ENCODE measurements around the gene DNASE1L2. TPM values are rescaled to one million over a fixed set of nuclear protein-coding genes. Genes with fewer than 3 reads are reported as not detected.
A peak's percentile ranks its signal among the peaks of the same experiment; 100 is the strongest.
"Not testable (repeated sequence)": the region's sequence is repeated elsewhere in the genome, so short reads cannot be mapped to it uniquely, and the experiment has no call there.

DNASE1L2 gene
- total RNA-seq, 1 experiment from 2014 or later = 0.98 TPM

DNA sequence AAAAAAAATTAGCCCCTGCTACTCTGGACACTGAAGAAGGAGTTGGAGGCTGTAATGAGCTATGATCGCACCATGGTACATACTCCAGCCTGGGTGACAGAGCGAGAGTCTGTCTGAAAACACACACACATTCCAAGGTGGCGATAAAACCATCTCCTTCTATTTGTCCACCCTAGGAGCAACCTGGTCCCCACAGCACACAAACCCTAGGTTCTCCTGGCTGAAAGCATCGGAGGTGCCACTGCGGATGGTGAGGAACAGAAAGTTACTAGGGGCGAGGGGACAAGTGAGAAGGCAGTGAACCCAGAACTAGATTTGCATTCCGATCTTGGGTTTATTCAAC, 16.5 kb downstream of the DNASE1L2 start:
- no peak for DNase-seq (ENCODE audit: low read depth)
- in situ Hi-C loops (cut with HindIII; ENCODE audit: low pct_unique_long_range_greater_than_20kb, low sequenced_read_pairs) = no loop called here

DNA sequence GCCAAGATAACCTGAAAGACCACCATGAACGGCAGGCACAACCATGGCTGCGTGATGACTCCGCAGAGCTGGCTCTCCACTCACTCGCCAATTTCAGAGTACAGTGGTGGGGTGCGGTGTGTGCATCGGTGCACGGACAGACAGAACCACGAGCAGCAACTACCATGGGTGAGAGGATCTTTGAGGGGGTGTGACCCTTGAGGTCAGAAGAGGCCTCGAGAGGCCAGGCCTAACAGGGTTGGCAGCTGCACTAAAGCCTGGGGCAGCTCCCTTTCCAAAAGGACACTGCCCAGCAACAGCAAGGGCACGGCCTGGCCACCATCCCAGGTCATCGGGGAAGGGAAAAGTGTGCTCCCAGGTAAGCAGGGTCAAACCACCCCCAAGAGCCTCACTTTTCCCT, 17.0 kb downstream of the DNASE1L2 start:
- no peak for DNase-seq (ENCODE audit: low read depth)
- in situ Hi-C loops (cut with HindIII; ENCODE audit: low pct_unique_long_range_greater_than_20kb, low sequenced_read_pairs) = no loop called here

DNA sequence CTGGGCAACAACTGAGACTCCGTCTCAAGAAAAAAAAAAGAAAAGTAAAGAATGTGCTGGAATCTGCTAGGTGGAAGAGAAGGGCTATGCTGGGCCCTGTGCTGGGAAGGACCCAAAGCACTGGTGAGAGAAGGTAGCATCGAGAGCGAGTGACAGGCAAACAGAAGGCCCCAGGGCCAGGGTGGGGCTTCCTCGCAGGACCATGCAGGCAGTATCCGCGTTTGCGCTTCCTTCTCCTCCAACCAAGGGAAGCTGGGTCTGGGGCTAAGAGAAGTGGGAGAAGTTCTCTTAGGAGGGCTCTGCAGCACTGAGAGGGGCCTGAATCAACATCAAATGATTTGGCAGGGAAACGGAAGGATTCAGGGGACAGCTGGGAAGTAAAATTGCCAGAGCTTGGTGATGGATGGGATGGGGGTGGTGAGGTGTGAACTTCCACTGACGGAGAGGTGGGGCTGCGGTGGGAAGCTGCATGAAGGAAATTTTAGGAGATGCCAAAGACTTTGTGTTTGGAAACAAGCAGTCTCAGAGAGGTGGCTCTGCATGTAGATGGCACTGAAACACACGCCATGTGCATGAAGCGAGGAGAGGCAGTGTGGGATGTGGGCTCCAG, 20.4 kb downstream of the DNASE1L2 start:
- no peak for DNase-seq (ENCODE audit: low read depth)
- in situ Hi-C loops (cut with HindIII; ENCODE audit: low pct_unique_long_range_greater_than_20kb, low sequenced_read_pairs) = no loop called here

DNA sequence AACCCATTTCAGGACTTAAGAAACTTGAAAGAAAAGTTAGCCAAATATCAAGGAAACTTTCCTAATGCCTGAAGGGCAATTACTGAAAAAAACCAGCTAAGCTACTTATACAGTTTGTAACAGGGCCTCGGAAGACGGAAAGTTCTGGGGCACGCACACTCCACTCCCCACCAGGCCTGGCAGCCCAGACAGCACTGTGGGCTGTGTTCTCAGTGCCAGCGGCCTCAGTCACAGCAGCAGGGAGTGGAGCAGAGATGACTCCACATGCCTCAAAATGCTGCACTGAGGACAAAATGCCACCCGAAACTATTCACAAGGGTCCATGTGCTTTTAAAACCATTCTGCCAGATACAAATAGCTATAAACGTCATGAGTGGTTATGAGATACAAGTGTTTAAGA, 21.5 kb downstream of the DNASE1L2 start:
- in situ Hi-C loops (cut with HindIII; ENCODE audit: low pct_unique_long_range_greater_than_20kb, low sequenced_read_pairs) = no loop called here
- no peak for DNase-seq (ENCODE audit: low read depth)

DNA sequence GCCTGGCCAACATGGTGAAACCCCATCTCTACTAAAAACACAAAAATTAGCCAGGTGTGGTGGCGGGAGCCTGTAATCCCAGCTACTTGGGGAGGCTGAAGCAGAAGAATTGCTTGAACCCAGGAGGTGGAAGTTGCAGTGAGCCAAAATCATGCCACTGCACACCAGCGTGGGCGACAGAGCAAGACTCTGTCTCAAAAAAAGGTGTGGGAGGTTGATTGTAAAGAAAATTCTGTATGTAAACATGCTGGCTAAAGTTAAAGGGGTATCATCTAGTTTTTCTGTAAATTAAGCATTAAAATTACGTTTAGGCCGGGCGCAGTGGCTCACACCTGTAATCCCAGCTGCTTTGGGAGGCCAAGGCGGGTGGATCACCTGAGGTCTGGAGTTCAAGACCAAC, 22.3 kb downstream of the DNASE1L2 start:
- in situ Hi-C loops (cut with HindIII; ENCODE audit: low pct_unique_long_range_greater_than_20kb, low sequenced_read_pairs); DNase-seq (ENCODE audit: low read depth): not testable (repeated sequence)

DNA sequence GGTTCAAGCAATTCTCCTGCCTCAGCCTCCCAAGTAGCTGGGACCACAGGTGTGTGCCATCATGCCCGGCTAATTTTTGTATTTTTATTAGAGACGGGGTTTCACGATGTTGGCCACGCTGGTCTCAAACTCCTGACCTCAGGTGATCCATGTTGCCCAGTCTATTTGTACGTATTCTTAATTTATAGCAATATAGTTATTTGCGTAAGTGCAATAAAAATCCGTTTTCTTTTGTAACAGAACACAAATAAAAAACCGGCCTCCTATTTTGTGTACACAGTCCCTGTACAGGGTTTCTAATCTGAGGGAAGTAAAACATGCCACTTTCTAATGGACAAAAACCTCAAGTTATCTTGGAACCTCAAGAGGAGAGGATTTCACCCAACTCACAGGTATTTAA, 24.0 kb downstream of the DNASE1L2 start:
- in situ Hi-C loops (cut with HindIII; ENCODE audit: low pct_unique_long_range_greater_than_20kb, low sequenced_read_pairs) = no loop called here
- DNase-seq (ENCODE audit: low read depth) = no peak

DNA sequence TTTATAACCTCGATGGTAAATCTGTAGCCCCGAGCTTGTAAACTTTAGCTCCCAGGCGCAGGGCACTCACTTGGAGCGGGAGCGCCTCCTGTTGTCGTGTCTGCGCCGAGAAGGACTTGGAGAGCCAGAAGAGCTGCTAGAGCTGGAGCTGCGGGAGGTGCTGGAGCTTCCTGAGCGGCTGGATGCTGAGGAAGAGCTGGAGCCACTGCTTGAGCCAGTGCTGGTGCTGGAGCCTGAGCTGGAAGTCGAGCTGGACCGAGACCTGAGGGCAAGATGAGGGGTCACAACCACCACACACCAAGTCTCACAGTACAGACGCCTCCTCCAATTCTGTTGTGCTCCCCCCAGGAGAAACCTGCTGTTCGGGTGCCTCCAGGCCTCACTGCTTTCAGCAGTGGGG, 26.8 kb downstream of the DNASE1L2 start:
- DNase-seq (ENCODE audit: low read depth); in situ Hi-C loops (cut with HindIII; ENCODE audit: low pct_unique_long_range_greater_than_20kb, low sequenced_read_pairs): not testable (repeated sequence)

DNA sequence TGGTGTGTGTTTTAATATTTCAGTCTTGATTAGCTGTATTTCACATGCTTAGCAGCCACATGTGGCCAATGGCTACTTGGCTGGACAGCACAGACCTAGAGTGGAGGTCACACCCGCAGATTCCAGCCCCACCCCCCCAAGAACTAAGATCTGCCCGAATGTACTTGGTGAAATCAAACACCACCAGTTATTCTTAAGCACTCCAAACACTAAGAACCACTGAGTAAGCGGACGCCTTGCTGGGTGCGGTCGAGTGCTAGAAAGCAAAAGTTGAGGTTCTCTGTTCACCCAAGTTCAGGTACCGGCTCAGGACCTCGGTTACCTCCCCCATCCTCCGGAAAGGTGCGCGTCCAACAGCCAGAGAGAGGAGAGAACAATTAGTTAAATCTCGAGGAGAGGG, 30.6 kb downstream of the DNASE1L2 start:
- in situ Hi-C loops (cut with HindIII; ENCODE audit: low pct_unique_long_range_greater_than_20kb, low sequenced_read_pairs); DNase-seq (ENCODE audit: low read depth): not testable (repeated sequence)

DNA sequence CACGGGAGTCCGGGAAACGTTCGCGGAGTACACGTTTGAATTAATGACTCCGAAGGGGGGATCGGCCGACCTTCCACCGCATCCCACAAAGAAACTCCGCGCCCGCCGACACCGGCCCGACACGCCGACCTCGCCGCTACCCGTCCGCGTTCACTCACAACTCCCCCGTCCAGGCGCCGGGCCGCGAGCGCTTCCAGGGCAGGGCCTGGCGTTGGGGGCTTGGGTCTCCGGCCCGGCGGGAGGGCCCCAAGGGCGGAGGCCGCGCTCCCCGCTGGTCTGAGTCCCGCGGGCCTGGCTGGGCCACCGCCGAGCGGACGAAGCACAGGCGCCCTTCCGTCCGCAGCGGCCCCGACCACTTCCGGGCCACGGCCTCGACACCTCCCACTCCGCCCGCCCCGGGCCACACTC, 31.3 kb downstream of the DNASE1L2 start:
- in situ Hi-C loops (cut with HindIII; ENCODE audit: low pct_unique_long_range_greater_than_20kb, low sequenced_read_pairs); DNase-seq (ENCODE audit: low read depth): not testable (repeated sequence)

DNA sequence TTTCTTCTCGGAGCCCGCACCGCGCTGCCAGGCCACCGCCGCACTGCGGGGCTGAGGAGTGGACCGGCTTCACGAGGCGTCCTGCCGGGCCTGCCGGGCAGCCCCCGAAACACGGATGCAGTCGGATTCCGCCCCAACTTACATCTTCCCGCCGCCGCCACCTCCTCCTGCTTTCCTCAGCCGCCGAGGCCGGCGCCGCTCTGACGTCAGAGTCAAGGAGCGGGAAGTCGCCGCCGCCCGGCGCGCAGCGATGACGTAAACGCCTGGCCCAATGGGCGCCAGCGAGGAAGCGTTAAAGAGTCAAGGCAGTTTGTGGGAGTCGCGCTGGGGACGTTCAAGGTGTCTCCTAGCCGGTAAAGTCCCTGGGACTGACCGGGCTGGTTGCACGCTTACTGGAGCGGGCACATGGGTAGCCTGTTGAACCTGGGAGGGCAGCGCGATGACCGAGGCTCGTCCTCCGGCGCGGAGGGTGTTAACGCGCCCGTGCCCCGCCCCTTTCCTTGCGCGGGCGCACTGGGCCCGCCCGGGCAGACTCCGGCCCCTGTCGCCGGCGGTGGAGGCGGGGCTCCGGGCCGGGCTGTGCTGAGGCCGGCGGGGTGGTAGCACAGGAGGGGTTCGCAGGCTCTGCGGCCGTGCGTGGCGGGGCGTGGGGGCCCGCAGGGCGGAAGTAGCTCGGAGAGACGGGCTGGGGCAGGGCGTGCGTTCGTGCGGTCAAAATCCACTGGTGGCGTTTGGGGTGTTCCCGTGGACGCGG, 31.8 kb downstream of the DNASE1L2 start, which contains the start of gene RNPS1:
Gene RNPS1, minus strand, starts transcription at position 214 of the 754 bp plus-strand sequence. CDS start 3,483 bp downstream, outside the sequence.
- in situ Hi-C loops (cut with HindIII; ENCODE audit: low pct_unique_long_range_greater_than_20kb, low sequenced_read_pairs) = no loop called here
- DNase-seq (ENCODE audit: low read depth) = peak; percentile 99

DNA sequence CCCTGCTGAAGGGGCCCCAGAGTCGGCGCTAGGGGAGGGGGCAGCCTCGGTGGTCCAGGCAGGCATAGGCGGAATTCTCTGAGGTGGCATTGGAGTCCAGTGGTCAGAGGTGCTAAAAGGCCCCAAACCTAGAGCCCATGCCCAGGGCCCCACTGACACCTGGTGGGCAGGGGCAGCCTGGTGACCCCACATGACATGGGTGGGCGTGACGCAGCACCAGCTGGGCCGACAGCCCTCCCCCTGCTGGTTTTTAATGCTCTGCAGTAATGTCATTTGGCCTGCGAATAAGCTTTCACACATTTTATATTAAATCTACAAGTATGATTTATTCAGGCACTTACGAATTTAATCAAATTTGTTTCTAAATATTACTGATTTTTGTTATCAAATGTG, 33.8 kb downstream of the DNASE1L2 start:
- DNase-seq (ENCODE audit: low read depth) = no peak
- in situ Hi-C loops (cut with HindIII; ENCODE audit: low pct_unique_long_range_greater_than_20kb, low sequenced_read_pairs) = no loop called here

DNA sequence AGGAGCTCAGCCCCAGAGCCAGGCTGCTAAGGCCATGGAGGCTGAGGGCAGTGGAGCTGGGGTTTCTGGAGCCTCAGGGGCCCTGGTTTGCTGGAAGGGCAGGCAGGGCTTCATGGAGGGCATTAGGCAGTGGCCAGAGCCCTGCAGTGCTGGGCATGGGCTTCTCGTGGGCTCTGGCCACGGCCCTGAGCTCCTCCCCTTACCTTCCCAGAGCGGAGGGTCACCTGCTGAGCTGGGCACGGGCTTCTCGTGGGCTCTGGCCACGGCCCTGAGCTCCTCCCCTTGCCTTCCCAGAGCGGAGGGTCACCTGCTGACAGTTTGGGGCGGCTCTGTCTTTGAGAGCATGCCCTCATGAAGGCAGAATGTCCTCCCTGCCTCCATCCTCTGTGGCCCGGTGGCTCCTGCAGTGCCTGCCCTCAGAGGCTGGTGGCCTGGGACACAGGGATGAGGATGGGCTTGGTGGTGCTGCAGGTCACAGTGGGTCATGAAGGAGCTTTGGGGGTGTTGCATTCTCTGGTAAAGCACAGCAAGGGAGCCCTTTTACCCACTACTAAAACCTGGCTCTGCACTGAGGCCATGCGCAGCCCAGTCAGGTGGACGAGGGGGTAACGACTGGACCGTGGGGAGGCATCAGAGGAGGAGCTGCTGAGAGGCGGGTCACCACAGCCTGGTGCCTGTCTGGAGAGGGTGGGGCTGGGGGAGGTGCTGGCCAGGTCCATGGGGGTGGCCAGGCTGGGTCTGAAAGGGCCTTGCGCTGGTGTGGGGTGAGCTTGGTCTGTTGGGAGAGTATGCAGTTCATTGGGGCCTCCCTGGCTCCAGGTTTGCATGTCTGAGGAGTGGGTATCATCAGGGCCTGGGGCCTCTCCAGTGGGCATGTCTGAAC, 34.6 kb downstream of the DNASE1L2 start:
- DNase-seq (ENCODE audit: low read depth) = no peak
- in situ Hi-C loops (cut with HindIII; ENCODE audit: low pct_unique_long_range_greater_than_20kb, low sequenced_read_pairs) = no loop called here

DNA sequence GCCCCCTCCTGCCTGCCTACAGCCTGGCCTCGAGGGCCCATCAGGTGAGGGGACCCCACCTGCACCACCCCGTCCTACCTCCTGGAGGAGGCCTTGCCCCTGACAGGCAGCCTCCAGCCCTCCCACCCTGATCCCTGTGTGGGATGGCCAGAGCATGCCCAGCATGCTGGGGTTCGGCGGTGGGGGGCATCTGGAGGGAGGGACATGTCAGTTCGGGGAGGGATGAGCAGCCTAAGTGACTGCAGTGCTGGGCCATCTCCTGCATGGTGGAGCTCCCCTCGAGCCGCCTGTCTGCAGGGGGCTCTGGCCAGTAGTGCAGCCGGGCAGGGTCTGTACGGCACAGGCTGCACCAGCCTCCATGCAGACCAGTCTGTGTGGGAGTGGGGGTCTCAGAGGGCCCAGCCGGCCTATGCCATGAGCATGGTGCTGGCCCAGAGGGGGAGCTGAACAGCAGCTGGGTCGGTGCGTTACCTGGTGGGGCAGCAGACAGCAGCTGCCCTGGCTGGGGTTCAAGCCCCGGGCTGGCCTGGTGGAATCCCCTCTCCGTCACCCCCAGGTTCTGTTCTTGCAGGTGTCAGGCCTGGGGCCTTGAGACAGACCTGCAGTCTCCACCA, 35.7 kb downstream of the DNASE1L2 start:
- DNase-seq (ENCODE audit: low read depth) = no peak
- in situ Hi-C loops (cut with HindIII; ENCODE audit: low pct_unique_long_range_greater_than_20kb, low sequenced_read_pairs) = no loop called here

DNA sequence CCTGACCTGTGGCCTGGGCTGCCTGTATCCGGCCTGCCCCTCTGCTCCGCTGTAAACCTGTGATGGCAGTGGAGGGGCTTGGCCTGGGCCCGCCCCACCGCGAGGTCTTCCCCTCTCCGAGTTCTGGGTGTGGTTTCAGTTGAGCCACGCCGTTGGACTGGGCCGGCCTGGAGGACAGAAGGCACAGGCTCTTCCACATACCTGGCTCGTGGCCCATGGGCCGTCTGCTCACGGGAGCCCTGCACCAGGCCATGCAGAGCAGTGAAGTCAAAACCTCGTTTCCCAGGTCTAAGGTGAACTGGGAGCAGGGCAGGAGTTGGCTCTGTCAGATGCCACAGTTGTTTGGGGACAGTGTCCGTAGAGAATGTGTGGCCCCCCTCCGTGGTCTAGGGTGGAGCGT, 37.2 kb downstream of the DNASE1L2 start:
- in situ Hi-C loops (cut with HindIII; ENCODE audit: low pct_unique_long_range_greater_than_20kb, low sequenced_read_pairs) = no loop called here
- DNase-seq (ENCODE audit: low read depth) = no peak

DNA sequence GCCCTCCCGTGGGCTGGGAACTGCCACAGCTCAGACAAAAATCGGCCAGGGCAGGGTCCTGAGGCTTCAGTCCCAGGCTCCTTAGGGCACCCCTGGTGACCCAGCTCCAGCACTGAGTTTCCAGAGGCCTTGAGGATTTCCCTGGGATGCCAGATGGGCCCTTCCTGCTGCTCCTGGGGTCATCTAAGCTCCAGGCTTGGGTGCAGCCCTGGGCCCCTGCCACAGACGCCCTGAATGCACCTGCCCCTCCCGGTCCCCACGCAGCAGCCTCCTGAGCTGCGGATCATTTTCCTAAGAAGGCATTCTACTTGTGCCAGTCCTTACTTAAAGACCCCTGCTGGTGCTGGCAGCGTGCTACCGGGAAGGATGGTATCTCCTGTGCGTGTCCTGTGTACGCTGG, 37.7 kb downstream of the DNASE1L2 start:
- in situ Hi-C loops (cut with HindIII; ENCODE audit: low pct_unique_long_range_greater_than_20kb, low sequenced_read_pairs) = no loop called here

DNA sequence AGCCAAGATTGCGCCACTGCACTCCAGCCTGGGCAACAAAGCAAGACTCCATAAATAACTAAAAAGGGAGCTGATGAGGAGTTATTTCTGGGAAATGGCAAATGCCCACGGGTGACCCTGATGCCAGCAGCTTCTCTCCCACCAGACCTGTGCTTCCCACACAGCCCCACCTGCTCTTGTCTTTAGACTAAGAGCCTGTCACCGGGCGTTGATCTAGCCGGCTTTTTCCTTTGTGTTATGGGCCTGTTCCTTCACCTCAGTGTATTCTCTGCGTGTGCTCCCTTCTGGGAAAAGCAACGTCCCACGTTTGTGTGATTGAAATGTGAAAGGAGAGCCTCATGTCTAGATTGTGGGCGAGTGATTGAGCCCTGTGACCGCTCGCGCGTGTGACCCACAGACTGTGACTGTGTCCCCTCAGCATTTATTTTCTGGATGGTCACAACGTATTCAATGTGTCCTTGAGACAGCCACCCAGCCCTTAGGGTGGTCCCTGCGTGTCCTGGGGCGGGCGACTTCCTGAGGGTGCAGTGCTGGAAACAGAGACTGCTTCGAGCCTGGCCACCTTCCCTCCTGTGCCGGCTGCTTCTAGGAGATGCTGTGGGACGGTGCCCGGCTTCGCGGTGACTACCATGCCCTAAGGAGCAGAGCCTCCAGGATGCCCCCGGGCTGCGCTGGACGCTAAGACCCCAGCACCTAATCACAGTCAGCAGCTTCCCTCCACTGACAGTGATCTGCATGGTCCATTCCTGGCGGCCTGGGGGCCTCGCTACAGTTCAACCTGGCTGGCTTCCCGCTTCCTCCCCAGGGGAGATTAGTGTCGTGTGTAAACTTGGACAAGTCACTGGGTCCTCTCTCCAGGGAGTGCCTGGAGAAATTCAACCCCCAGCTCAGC, 39.5 kb downstream of the DNASE1L2 start:
- no peak for DNase-seq (ENCODE audit: low read depth)
- in situ Hi-C loops (cut with HindIII; ENCODE audit: low pct_unique_long_range_greater_than_20kb, low sequenced_read_pairs) = no loop called here

More for the DNA sequence above, 37.7 kb downstream of the DNASE1L2 start:
- no peak for DNase-seq (ENCODE audit: low read depth)

DNA sequence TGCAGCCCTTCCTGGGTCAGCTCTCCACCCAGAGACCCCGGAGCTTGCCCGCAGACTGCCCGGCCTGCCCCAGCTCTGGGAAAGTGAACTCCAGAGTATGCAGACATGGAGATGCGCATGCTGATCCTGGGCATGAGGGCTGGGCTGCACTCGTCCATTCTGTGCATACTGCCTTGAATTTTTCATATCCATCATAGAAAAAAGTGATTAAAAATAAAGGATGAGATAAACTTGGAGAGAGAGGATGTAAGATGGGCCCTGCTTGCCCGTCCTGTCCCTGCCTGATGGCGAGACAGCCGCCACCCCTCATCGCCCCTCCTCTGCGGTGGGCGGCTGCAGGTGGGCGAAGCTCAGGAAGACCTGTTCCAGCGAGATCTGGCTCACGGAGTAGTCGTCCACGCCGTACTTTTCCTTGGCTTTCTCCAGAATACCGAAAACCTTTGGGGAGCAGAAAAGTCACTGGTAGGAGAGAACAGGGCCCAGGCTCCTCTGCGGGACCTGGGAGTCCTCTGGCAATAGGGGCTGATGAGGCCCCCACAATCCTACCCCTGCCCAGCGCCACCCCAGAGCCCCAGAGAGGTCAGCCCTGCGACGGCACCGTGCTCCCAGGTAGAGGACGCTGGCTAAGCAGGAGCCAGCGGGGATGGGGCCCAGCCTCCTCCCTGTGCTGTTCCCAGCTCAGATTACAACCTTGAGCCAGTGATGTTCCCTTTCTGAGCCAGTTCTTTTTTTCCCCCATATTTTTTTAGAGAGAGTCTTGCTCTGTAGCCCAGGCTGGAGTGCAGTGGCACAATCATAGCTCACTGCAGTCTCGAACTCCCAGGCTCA, 40.3 kb downstream of the DNASE1L2 start:
- in situ Hi-C loops (cut with HindIII; ENCODE audit: low pct_unique_long_range_greater_than_20kb, low sequenced_read_pairs) = no loop called here
- no peak for DNase-seq (ENCODE audit: low read depth)
